ENCODE data around the gene MYH14. TPM values are rescaled to one million over a fixed set of nuclear protein-coding genes. Genes with fewer than 3 reads are reported as not detected.
"Not testable (repeated sequence)": the region's sequence is repeated elsewhere in the genome, so short reads cannot be mapped to it uniquely, and the experiment has no call there.

The MYH14 gene
- total RNA-seq, 1 donor from 2014 or later = 91.0 TPM

- DNase-seq (ENCODE audit: low spot score) = no peak
Measured at GRCh38 chr19:50317115-50317514, 113.7 kb downstream of the MYH14 start.

- no peak for DNase-seq (ENCODE audit: low spot score)
Measured at GRCh38 chr19:50318438-50318837, 115.0 kb downstream of the MYH14 start.

DNA sequence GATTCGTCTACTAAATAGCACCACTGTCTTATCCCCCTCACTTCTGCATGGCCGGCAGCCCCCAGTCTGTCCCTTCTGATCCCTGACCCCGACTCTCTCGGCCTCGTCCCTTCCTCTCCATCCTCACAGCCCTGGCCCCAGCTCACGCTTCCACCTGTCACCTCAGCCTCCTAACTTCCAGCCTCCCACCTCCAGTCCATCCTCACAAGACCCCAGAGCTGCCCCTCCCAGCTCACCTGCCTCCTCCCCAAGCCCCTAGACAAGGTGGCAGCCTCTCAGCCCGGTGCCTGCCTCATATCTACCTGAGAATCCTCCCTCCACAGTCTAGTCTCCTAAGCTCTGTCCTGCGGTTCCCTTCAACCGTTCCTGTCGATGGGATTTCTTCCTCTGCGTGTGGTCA lies 115.7 kb downstream of the MYH14 start:
- no peak for DNase-seq (ENCODE audit: low spot score)

DNA sequence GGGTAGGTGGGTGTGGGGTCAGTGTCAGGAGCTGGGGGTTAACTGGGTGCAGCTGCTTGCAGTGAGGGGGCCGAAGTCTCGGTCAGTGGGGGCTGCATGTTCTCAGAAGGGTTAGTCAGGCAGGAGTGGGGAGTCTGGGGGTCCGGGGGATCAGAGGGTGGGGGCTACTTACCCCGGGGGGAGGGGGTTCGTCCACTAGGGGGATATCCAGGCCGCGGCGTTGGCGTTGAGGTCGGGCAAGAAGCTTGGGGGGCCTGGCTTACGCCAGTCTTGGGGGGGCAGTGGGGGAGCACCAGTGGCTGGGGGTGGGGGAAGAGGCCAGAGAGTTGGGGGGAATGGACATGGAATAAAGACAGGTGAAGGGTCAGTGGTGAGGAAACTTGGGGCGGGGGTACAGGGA lies 116.6 kb downstream of the MYH14 start:
- DNase-seq (ENCODE audit: low spot score) = no peak

GRCh38 chr19:50320596-50320995 lies 117.2 kb downstream of the MYH14 start:
- DNase-seq (ENCODE audit: low spot score) = no peak

DNA sequence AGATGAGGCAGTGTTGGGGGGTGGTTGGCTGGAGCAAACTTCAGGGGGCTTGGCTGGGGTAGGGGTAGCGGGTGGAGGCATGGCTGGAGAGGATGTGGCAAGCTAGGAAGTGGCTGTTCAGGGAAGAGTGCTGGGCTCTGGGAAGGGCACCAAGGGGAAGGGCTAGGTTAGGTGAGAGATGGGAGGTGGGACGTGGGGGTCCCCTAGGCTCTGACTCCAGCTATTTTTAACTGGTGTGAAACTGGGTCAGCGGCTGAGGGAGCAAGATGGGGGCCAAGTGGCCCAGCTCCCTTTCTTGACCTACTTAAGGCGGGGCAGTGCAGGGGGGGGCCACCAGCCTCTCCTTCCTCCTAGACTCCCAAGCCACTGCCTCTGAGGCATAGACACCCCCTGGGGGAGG lies 118.4 kb downstream of the MYH14 start:
- no peak for DNase-seq (ENCODE audit: low spot score)

GRCh38 chr19:50322234-50322633 lies 118.8 kb downstream of the MYH14 start:
- DNase-seq (ENCODE audit: low spot score) = no peak

GRCh38 chr19:50322931-50323781 lies 119.7 kb downstream of the MYH14 start:
- DNase-seq (ENCODE audit: low spot score) = no peak

- no peak for DNase-seq (ENCODE audit: low spot score)
Measured at GRCh38 chr19:50323782-50324133, 120.3 kb downstream of the MYH14 start.

DNA sequence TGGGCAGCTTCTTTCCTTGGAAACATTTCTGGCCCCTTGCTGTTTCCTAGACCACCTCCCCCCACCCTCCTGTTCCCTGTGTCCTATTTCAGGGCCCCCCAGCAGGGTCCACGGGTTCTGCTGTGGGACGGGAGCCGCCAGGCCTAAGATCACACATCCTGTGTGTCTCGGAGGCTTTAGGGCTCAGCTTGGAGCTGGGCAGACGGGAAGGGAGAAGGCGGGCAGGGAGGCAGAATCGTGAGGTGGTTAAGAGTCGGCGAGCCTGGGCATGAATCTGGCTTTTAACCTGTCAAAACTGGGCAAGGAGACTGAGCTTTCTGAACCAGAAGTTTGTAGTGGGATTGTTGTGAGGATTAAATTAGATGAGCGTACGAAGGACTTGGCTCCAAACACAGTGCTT lies 120.9 kb downstream of the MYH14 start:
- DNase-seq (ENCODE audit: low spot score) = no peak

- DNase-seq (ENCODE audit: low spot score) = peak; percentile 55
Measured at GRCh38 chr19:50325310-50326100, 122.1 kb downstream of the MYH14 start.

GRCh38 chr19:50326101-50326664 lies 122.8 kb downstream of the MYH14 start:
- no peak for DNase-seq (ENCODE audit: low spot score)

DNA sequence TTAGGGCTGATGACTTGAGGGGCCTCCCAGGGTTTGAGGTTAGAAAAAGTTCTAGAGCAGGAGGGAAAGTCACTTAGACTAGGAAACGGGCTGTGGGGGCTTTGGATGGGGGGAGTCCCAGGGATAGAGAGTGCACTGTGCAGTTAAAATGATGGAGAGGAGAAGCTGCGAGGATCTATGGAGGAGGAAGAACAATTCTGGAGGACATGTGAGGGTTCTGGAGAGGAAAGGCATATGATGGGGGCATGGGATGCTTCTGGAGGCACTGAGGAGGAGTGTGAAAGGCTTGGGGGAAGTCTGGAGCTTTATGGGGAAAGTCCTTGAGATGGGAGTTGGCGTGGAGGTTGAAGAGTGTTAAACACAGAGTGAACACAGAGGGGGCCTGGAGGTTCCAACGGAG lies 123.6 kb downstream of the MYH14 start:
- DNase-seq (ENCODE audit: low spot score) = no peak

- no peak for DNase-seq (ENCODE audit: low spot score)
Measured at GRCh38 chr19:50327461-50328223, 124.2 kb downstream of the MYH14 start.

DNA sequence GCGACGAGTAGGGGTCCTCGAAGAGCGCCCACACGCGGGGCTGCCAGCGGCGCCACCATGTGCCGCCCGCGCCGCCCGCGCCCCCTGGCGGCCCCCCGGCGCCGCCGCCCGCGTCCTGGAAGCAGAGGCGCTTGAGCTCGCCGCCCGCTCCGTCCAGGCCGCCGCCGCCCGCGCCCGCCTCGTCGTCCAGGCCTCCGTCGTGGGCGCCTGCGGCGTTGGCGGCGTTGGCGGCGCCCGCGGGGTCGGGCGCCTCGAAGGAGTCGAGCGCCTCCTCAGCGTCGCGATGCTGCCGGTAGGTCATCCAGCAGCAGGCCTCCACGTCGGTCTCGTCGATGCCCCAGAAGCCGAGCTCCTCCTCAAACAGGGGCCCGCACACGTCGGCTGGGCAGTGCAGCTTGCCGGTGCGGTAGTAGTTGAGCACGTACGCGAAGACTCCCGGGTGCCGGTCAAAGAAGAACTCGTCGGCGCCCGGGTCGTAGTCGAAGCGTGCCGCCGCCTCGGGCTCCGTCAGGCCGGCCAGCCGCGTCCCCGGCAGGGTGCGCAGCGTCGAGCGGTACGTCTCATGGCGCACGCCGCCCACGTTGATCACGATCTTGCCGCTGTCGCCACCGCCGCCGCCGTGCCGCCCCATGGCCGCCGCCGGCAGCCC lies 124.9 kb downstream of the MYH14 start:
- no peak for DNase-seq (ENCODE audit: low spot score)

DNA sequence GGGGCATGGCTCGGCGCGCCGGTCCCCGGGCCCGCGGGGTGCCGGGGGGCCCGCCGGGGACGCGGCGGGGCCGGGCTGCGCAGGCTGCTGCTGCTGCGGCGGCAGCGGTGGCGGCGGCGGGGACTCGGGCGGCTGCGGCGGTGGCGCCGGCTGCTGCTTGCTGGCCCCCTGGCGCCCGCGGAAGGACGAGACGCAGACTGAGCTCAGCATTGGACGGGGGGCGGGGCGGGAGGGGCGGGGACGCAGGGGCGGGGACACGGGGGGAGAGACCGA lies 125.4 kb downstream of the MYH14 start:
- DNase-seq (ENCODE audit: low spot score) = no peak

GRCh38 chr19:50329146-50329925 lies 125.9 kb downstream of the MYH14 start, which contains the start of gene KCNC3:
Gene KCNC3 (minus strand): TSS chr19:50329377. CDS start chr19:50329082, 295 bp downstream.
- peak; percentile 99 for DNase-seq (ENCODE audit: low spot score)

GRCh38 chr19:50329926-50330294 lies 126.5 kb downstream of the MYH14 start:
- DNase-seq (ENCODE audit: low spot score) = not testable (repeated sequence)

- DNase-seq (ENCODE audit: low spot score) = peak; percentile 78
Measured at GRCh38 chr19:50330365-50331078, 127.1 kb downstream of the MYH14 start.

Data from mucosa of gallbladder (tissue), 1 donor.